HepG2 (cell line): ENCODE measurements around the gene QRFP. TPM values are rescaled to one million over a fixed set of nuclear protein-coding genes. Genes with fewer than 3 reads are reported as not detected.

Experiments
- CEBPG ChIP-seq: IDR thresholded peaks from 2 replicates; pipeline ENCODE4 v1.6.1; 2016
- DNMT3B ChIP-seq: conservative IDR thresholded peaks from 2 replicates; pipeline ENCODE4 v1.6.1; 2016; ENCODE audit warnings: missing biosample characterization, control low read depth
- HINFP ChIP-seq: sonication (generic); formaldehyde crosslinking; IDR thresholded peaks from 2 replicates; pipeline ENCODE4 v1.4.0; 2020; ENCODE audit warnings: low read depth, mild to moderate bottlenecking, missing genetic modification reagents
- HMGXB3 ChIP-seq: sonication (generic); formaldehyde crosslinking; IDR thresholded peaks from 2 replicates; pipeline ENCODE4 v1.4.0; 2020; ENCODE audit warnings: missing genetic modification reagents, borderline replicate concordance
- KAT7 ChIP-seq: IDR thresholded peaks from 2 replicates; pipeline ENCODE4 v1.6.1; 2018; ENCODE audit warnings: borderline replicate concordance, missing compliant biosample characterization
- MYPOP ChIP-seq: sonication (generic); formaldehyde crosslinking; IDR thresholded peaks from 2 replicates; pipeline ENCODE4 v1.8.1; 2023; ENCODE audit warnings: mild to moderate bottlenecking, moderate library complexity, missing genetic modification reagents
- PHF21A ChIP-seq: sonication (generic); formaldehyde crosslinking; IDR thresholded peaks from 2 replicates; pipeline ENCODE4 v1.5.0; 2020; ENCODE audit warnings: mild to moderate bottlenecking, missing genetic modification reagents
- RORA ChIP-seq: sonication (generic); formaldehyde crosslinking; IDR thresholded peaks from 2 replicates; pipeline ENCODE4 v1.5.0; 2020; ENCODE audit warnings: mild to moderate bottlenecking, missing genetic modification reagents, moderate library complexity
- RXRA ChIP-seq: sonication (generic); formaldehyde crosslinking; IDR thresholded peaks from 2 replicates; pipeline ENCODE4 v1.5.1; 2020; ENCODE audit warnings: missing genetic modification reagents
- SAP130 ChIP-seq: IDR thresholded peaks from 2 replicates; pipeline ENCODE4 v1.6.1; 2016; ENCODE audit warnings: low read depth
- SIX1 ChIP-seq: sonication (generic); formaldehyde crosslinking; IDR thresholded peaks from 2 replicates; pipeline ENCODE4 v1.4.0; 2020; ENCODE audit warnings: missing genetic modification reagents, borderline replicate concordance
- SUZ12 ChIP-seq: fragments of 150-350 bp; IDR thresholded peaks from 2 replicates; pipeline ENCODE4 v1.6.1; 2014; ENCODE audit warnings: low read depth, low read length
- ZNF234 ChIP-seq: sonication (generic); formaldehyde crosslinking; conservative IDR thresholded peaks from 2 replicates; pipeline ENCODE4 v1.5.1; 2020; ENCODE audit warnings: mild to moderate bottlenecking, missing genetic modification reagents
- ZNF335 ChIP-seq: sonication (generic); formaldehyde crosslinking; IDR thresholded peaks from 2 replicates; pipeline ENCODE4 v1.4.0; 2020; ENCODE audit warnings: missing genetic modification reagents
- ZNF616 ChIP-seq: sonication (generic); formaldehyde crosslinking; IDR thresholded peaks from 2 replicates; pipeline ENCODE4 v1.5.0; 2020; ENCODE audit warnings: low read depth, mild to moderate bottlenecking, missing genetic modification reagents
- polyA plus RNA-seq, 8 experiments: library from polyadenylated mRNA; depleted of rRNA in 3 of 8; stranded (reverse) in 7 of 8; unstranded in 1 of 8; fragments of >200 nt; fragmentation: Illumina TruSeq in 4 of 8; extraction: Trizol in 4 of 8; gene quantifications; 2 replicates each; pipeline versions ENCODE4 v1.2.1 to v1.2.3, GENCODE V29; 2011 to 2016; ENCODE audit warnings: low read depth in 4 of 8, missing spikeins in 1 of 8, mixed read lengths in 1 of 8; ENCODE audit not compliant: insufficient read depth in 1 of 8
- total RNA-seq, 5 experiments: library from RNA; depleted of rRNA; stranded (reverse); fragments of >200 nt; fragmentation: Illumina TruSeq; extraction: Trizol; gene quantifications; 2 replicates each; pipeline ENCODE4 v1.2.3, GENCODE V29; 2016; ENCODE audit warnings: low read depth in 1 of 5
- TF ChIP-seq, protein P1 (sequence below): sonication (generic); formaldehyde crosslinking; IDR thresholded peaks from 2 replicates; pipeline ENCODE4 v1.4.0; 2020; ENCODE audit warnings: missing genetic modification reagents, mild to moderate bottlenecking, borderline replicate concordance

QRFP gene
- total and polyA plus RNA-seq, 2 of the 13 experiments (the other 11 are each of a cell fraction or from before 2014, with no cell fraction given) = not detected

DNA sequence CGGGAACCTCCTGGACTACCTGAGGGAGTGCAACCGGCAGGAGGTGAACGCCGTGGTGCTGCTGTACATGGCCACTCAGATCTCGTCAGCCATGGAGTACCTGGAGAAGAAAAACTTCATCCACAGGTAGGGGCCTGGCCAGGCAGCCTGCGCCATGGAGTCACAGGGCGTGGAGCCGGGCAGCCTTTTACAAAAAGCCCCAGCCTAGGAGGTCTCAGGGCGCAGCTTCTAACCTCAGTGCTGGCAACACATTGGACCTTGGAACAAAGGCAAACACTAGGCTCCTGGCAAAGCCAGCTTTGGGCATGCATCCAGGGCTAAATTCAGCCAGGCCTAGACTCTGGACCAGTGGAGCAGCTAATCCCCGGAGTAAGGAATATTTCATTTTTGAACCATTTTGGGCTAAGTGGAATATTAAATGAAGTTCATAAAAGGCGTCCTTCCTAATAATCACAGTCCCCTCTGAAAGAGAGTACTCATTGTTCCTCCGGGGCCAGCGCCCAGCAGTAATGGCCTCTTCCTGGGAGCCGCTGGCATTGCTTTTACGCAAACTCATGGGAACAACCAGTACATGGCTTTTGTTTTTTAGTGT lies 23.6 kb downstream of the QRFP start (continued):
- TF ChIP-seq HMGXB3 (CRISPR knock-in tag) (no peak), SAP130 (peak; percentile 22; the same call in 1 of the 2 replicates), ZNF234 (CRISPR knock-in tag) (no peak), KAT7 (CRISPR knock-in tag) (no peak), HINFP (CRISPR knock-in tag) (no peak), DNMT3B (CRISPR knock-in tag) (no peak), PHF21A (CRISPR knock-in tag) (no peak; the same call in 1 of the 2 replicates), MYPOP (CRISPR knock-in tag) (0 out of 2 replicates have a peak, but pooled peaks have one; percentile 25), SIX1 (CRISPR knock-in tag) (no peak), RORA (CRISPR knock-in tag) (no peak), ZNF616 (CRISPR knock-in tag) (no peak), ZNF335 (CRISPR knock-in tag) (no peak), RXRA (0 out of 2 replicates have a peak, but pooled peaks have one; percentile 44), CEBPG (0 out of 2 replicates have a peak, but pooled peaks have one; percentile 12), SUZ12 (no peak)
- TF ChIP-seq, protein P1, sequence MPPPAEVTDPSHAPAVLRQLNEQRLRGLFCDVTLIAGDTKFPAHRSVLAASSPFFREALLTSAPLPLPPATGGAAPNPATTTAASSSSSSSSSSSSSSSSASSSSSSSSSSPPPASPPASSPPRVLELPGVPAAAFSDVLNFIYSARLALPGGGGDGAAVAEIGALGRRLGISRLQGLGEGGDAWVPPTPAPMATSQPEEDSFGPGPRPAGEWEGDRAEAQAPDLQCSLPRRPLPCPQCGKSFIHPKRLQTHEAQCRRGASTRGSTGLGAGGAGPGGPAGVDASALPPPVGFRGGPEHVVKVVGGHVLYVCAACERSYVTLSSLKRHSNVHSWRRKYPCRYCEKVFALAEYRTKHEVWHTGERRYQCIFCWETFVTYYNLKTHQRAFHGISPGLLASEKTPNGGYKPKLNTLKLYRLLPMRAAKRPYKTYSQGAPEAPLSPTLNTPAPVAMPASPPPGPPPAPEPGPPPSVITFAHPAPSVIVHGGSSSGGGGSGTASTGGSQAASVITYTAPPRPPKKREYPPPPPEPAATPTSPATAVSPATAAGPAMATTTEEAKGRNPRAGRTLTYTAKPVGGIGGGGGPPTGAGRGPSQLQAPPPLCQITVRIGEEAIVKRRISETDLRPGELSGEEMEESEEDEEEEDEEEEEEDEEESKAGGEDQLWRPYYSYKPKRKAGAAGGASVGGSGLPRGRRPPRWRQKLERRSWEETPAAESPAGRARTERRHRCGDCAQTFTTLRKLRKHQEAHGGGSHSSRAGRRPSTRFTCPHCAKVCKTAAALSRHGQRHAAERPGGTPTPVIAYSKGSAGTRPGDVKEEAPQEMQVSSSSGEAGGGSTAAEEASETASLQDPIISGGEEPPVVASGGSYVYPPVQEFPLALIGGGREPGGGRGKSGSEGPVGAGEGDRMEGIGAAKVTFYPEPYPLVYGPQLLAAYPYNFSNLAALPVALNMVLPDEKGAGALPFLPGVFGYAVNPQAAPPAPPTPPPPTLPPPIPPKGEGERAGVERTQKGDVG (CRISPR knock-in tag) = no peak
